ENCODE data around the gene NTN1. TPM values are rescaled to one million over a fixed set of nuclear protein-coding genes. Genes with fewer than 3 reads are reported as not detected.

NTN1 gene
- total and polyA plus RNA-seq, 7 experiments from 2014 or later, result 0.07 to 0.12 (median 0.11) TPM; not detected in 4

DNA sequence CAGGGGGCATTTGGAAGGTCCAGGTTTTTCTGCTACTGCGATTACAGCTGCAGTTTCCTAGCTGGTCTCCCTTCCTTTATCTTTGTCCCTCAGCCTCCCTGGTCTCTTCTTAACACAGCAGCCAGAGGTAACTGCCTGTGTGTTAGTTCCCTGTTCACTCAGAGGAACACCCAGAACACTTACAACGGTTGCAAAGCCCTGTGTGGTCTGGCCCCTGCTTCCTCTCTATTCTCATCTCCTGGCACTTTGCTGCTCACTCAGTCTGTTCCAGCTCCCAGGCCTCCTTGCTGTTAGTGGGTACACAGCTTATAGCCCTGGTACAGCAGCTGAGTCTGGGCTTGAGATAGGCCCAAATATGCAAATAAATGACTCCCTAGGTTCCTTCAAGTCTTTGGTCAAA is 16.4 kb downstream of the NTN1 start:
- Mint-ChIP-seq H3K4me1 (no peaks in the 10 kb centered on the region), H3K36me3 (no peaks in the 10 kb centered on the region), H3K9me3 (peaks cover 0 to 22% (median 7%) of the 10 kb centered on the region in 11 donors), H3K27ac (no peak overlapping the region), H3K4me3 (no peak overlapping the region), H3K27me3 (peaks cover 0 to 42% (median 23%) of the 10 kb centered on the region in 5 donors)
- CTCF ChIA-PET, result no interaction called here
- Histone ChIP-seq H3K4me1 (ENCODE audit: control insufficient read depth in 2 of 2, insufficient read depth in 2 of 2, low read length in 2 of 2) (no peaks in the 10 kb centered on the region), H3K36me3 (ENCODE audit: control insufficient read depth in 2 of 3, insufficient read depth in 3 of 3, low read length in 3 of 3) (no peaks in the 10 kb centered on the region), H3K9me3 (ENCODE audit: control insufficient read depth in 2 of 3, low read length in 3 of 3) (peaks cover 0 to 5% (median 0%) of the 10 kb centered on the region in 3 experiments), H3K27me3 (ENCODE audit: control insufficient read depth in 2 of 2, insufficient read depth in 2 of 2, low read length in 2 of 2) (no peaks in the 10 kb centered on the region), H3K4me3 (ENCODE audit: low read length) (no peak overlapping the region), H3K27ac (ENCODE audit: low read depth, low read length) (no peak overlapping the region)
- POLR2A ChIA-PET, result no interaction called here
- DNase-seq (no peak), ATAC-seq (no peak)
- intact Hi-C loops (cut with micrococcal nuclease), result no loop called here

DNA sequence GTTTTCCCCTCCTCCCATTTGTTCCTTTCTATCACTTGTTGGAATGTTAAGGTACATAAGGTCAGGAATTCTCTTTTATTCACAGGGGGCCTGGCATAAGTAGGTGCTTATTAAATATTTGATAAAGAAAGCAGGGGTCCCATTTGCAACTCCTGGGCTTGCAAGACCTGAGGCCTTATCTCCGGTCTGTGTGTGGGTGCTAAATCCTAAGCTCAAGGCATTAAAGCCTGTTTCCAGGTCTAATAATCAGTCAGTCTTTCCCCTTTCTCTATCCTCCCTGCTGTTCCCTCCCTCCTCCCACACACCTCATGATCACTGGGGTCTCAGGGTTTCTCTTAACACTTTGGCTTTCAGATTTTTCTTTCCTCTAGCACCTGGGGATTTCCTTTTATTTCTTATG is 17.1 kb downstream of the NTN1 start:
- DNase-seq (no peak), ATAC-seq (no peak)
- Histone ChIP-seq H3K9me3 (ENCODE audit: control insufficient read depth in 2 of 3, low read length in 3 of 3) (peaks cover 0 to 5% (median 0%) of the 10 kb centered on the region in 3 experiments), H3K4me3 (ENCODE audit: low read length) (no peak overlapping the region), H3K4me1 (ENCODE audit: control insufficient read depth in 2 of 2, insufficient read depth in 2 of 2, low read length in 2 of 2) (no peaks in the 10 kb centered on the region), H3K27me3 (ENCODE audit: control insufficient read depth in 2 of 2, insufficient read depth in 2 of 2, low read length in 2 of 2) (no peaks in the 10 kb centered on the region), H3K27ac (ENCODE audit: low read depth, low read length) (no peak overlapping the region), H3K36me3 (ENCODE audit: control insufficient read depth in 2 of 3, insufficient read depth in 3 of 3, low read length in 3 of 3) (no peaks in the 10 kb centered on the region)
- Mint-ChIP-seq H3K27ac (no peak overlapping the region), H3K4me3 (no peak overlapping the region), H3K27me3 (peaks cover 0 to 47% (median 22%) of the 10 kb centered on the region in 5 donors), H3K9me3 (peaks cover 0 to 22% (median 7%) of the 10 kb centered on the region in 11 donors), H3K36me3 (no peaks in the 10 kb centered on the region), H3K4me1 (no peaks in the 10 kb centered on the region)
- intact Hi-C loops (cut with micrococcal nuclease), result no loop called here
- POLR2A ChIA-PET, result no interaction called here
- CTCF ChIA-PET, result no interaction called here

DNA sequence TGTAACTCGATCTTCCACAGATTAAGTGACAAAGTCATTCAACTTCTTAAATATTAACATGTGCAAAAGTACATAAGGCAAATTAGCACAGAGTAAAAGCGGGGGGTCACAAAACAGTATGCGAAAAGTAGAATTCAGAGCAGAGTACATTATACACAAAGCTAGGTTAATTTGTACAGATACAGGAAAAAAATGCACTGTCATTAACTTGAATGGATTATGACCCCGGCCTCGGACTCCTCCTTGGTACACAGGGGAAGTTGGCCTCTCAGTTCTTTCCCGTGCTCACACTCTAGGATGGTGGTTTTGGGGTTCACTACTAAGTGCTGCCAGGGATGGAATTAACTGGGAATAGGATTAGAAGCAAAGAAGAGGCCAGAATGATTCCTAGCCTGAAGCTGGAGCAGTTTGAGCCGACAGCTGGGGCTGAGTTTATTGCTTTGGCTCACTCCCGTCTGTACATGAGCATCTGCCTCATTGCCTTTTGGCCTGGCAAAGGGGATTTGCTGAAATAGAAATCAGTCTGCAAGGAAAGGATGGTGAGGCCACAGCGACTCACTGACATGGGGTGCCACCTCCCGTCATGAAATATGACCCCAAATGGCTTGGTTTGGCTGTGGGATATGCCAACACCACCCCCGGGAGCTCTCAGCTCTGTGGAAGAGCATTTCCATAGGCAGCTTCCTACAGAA is 23.6 kb downstream of the NTN1 start:
- intact Hi-C loops (cut with micrococcal nuclease), result no loop called here
- Mint-ChIP-seq H3K9me3 (peaks cover 0 to 21% (median 4%) of the 10 kb centered on the region in 11 donors), H3K36me3 (peaks cover 0 to 5% (median 0%) of the 10 kb centered on the region in 5 donors), H3K27me3 (peaks cover 6 to 41% (median 26%) of the 10 kb centered on the region in 5 donors), H3K4me3 (no peak overlapping the region), H3K4me1 (no peaks in the 10 kb centered on the region), H3K27ac (no peak overlapping the region)
- DNase-seq (no peak), ATAC-seq (no peak)
- Histone ChIP-seq H3K9me3 (ENCODE audit: control insufficient read depth in 2 of 3, low read length in 3 of 3) (peaks cover 0 to 5% (median 0%) of the 10 kb centered on the region in 3 experiments), H3K36me3 (ENCODE audit: control insufficient read depth in 2 of 3, insufficient read depth in 3 of 3, low read length in 3 of 3) (no peaks in the 10 kb centered on the region), H3K27me3 (ENCODE audit: control insufficient read depth in 2 of 2, insufficient read depth in 2 of 2, low read length in 2 of 2) (no peaks in the 10 kb centered on the region), H3K4me1 (ENCODE audit: control insufficient read depth in 2 of 2, insufficient read depth in 2 of 2, low read length in 2 of 2) (no peaks in the 10 kb centered on the region), H3K4me3 (ENCODE audit: low read length) (no peak overlapping the region), H3K27ac (ENCODE audit: low read depth, low read length) (no peak overlapping the region)
- ChIA-PET POLR2A (no interaction called here), CTCF (no interaction called here)

DNA sequence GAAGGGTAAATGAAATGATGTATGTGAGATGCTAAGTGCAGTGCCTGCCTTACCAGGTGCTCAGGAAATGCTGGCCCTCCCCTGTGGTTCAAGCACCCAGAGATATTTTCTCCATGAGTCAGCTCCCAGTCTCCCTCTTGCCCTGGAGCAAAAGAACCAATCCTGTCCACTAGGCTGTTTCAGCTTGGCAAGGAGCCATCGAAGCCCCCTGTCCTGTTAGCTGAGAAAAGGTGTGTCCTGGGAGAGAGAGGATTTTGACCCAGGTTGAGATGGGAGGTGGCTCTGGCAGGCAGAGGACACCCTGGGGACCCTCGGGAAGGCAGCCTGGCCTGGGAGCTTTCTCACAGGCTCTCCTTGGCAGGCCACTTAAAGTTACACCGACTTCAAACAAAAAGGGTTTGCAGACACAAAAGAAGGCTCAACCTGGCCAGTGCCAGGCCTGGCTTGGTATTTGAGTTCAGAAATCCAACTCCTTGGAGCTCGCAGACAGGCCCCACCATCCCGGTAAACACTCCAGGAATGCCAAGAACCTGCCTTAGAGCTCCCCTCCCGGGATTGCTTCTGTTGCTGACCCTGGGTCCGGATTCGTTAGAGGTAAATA is 29.6 kb downstream of the NTN1 start:
- no peaks in the 10 kb centered on the region for H3K4me1 Mint-ChIP-seq
- H3K9me3 Mint-ChIP-seq, result peaks cover 0 to 9% (median 0%) of the 10 kb centered on the region in 11 donors
- no peak overlapping the region for H3K27ac Mint-ChIP-seq
- Histone ChIP-seq H3K4me3 (ENCODE audit: low read length) (no peak overlapping the region), H3K36me3 (ENCODE audit: control insufficient read depth in 2 of 3, insufficient read depth in 3 of 3, low read length in 3 of 3) (no peaks in the 10 kb centered on the region), H3K9me3 (ENCODE audit: control insufficient read depth in 2 of 3, low read length in 3 of 3) (no peaks in the 10 kb centered on the region), H3K27me3 (ENCODE audit: control insufficient read depth in 2 of 2, insufficient read depth in 2 of 2, low read length in 2 of 2) (no peaks in the 10 kb centered on the region), H3K4me1 (ENCODE audit: control insufficient read depth in 2 of 2, insufficient read depth in 2 of 2, low read length in 2 of 2) (no peaks in the 10 kb centered on the region), H3K27ac (ENCODE audit: low read depth, low read length) (no peak overlapping the region)
- ChIA-PET CTCF (no interaction called here), POLR2A (no interaction called here)
- peaks cover 0 to 5% (median 0%) of the 10 kb centered on the region in 5 donors for H3K36me3 Mint-ChIP-seq
- no peak for ATAC-seq
- intact Hi-C loops (cut with micrococcal nuclease), result no loop called here
- DNase-seq, result no peak
- H3K27me3 Mint-ChIP-seq, result peaks cover 0 to 30% (median 4%) of the 10 kb centered on the region in 5 donors
- no peak overlapping the region for H3K4me3 Mint-ChIP-seq

DNA sequence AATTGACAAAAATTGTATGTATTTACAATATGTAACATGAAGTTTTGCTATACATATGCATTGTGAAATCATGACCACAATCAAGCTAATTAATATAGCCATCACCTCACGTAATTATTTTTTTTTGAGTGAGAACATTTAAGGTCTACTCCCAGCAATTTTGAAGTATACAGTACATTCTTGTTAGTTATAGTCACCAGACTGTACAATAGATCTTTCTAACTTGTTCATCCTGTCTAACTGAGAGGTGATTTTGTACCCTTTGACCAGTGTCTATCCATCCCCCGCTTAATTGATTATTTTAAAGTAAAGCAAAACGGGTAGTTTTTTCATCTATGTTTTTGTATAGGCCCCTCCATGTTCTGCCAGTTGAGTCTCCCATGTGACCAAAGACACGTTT is 30.3 kb downstream of the NTN1 start:
- H3K27ac Mint-ChIP-seq, result peak overlapping the region in 1 of 9 donors; percentile 28
- no peaks in the 10 kb centered on the region for H3K27me3 ChIP-seq (ENCODE audit: control insufficient read depth in 2 of 2, insufficient read depth in 2 of 2, low read length in 2 of 2)
- peaks cover 0 to 29% (median 5%) of the 10 kb centered on the region in 5 donors for H3K27me3 Mint-ChIP-seq
- peaks cover 0 to 9% (median 0%) of the 10 kb centered on the region in 11 donors for H3K9me3 Mint-ChIP-seq
- no peaks in the 10 kb centered on the region for H3K4me1 Mint-ChIP-seq
- intact Hi-C loops (cut with micrococcal nuclease), result no loop called here
- DNase-seq (no peak), ATAC-seq (no peak)
- H3K4me3 ChIP-seq (ENCODE audit: low read length), result no peak overlapping the region
- H3K36me3 ChIP-seq (ENCODE audit: control insufficient read depth in 2 of 3, insufficient read depth in 3 of 3, low read length in 3 of 3), result no peaks in the 10 kb centered on the region
- POLR2A ChIA-PET, result no interaction called here
- H3K9me3 ChIP-seq (ENCODE audit: control insufficient read depth in 2 of 3, low read length in 3 of 3), result no peaks in the 10 kb centered on the region
- H3K4me3 Mint-ChIP-seq, result no peak overlapping the region
- H3K4me1 ChIP-seq (ENCODE audit: control insufficient read depth in 2 of 2, insufficient read depth in 2 of 2, low read length in 2 of 2), result no peaks in the 10 kb centered on the region
- H3K36me3 Mint-ChIP-seq, result peaks cover 0 to 5% (median 0%) of the 10 kb centered on the region in 5 donors
- H3K27ac ChIP-seq (ENCODE audit: low read depth, low read length), result no peak overlapping the region
- CTCF ChIA-PET, result no interaction called here

DNA sequence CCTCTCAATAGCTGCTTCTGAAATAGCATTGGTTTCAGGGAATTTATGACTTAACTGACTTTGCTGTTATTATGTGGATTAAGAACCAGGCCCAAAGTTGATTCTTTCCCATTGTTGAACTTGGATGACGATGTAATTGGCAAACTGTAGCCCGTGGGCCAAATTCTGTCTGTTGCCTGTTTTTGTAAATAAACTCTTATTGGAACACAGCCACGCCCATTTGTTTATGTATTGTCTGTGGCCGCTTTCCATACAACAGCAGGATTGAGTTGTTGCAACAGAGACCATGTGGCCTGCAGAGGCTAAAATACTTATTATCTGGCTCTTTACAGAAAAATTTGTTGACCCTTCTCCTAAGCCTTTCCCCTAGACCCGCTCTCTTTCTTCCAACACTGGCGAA is 31.6 kb downstream of the NTN1 start:
- Histone ChIP-seq H3K27ac (ENCODE audit: low read depth, low read length) (no peak overlapping the region), H3K27me3 (ENCODE audit: control insufficient read depth in 2 of 2, insufficient read depth in 2 of 2, low read length in 2 of 2) (no peaks in the 10 kb centered on the region), H3K9me3 (ENCODE audit: control insufficient read depth in 2 of 3, low read length in 3 of 3) (no peaks in the 10 kb centered on the region), H3K36me3 (ENCODE audit: control insufficient read depth in 2 of 3, insufficient read depth in 3 of 3, low read length in 3 of 3) (no peaks in the 10 kb centered on the region), H3K4me1 (ENCODE audit: control insufficient read depth in 2 of 2, insufficient read depth in 2 of 2, low read length in 2 of 2) (no peaks in the 10 kb centered on the region), H3K4me3 (ENCODE audit: low read length) (no peak overlapping the region)
- Mint-ChIP-seq H3K9me3 (peaks cover 0 to 7% (median 0%) of the 10 kb centered on the region in 11 donors), H3K4me3 (no peak overlapping the region), H3K27ac (no peak overlapping the region), H3K4me1 (no peaks in the 10 kb centered on the region), H3K36me3 (peaks cover 0 to 5% (median 0%) of the 10 kb centered on the region in 5 donors), H3K27me3 (peaks cover 0 to 30% (median 4%) of the 10 kb centered on the region in 5 donors)
- intact Hi-C loops (cut with micrococcal nuclease), result no loop called here
- DNase-seq (no peak), ATAC-seq (no peak)
- CTCF ChIA-PET, result no interaction called here
- POLR2A ChIA-PET, result no interaction called here

DNA sequence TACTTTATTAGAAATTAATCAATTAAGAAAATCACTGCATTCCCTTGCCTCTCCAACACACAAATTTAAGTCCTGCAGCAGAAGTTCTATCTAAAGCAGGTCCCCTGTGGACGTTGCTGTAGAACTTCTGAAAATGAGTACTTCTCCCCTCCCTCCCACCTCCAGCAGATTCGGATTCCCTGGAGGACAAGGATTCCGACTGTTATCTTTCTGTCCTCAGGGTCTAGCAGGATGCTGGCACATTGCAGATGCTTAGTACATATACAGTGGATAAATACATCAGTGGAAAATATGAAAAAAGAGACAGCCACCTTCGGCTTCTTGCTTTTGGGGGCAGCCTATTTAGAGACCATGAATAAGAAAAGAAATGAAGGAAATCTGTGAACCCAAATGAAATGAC is 32.1 kb downstream of the NTN1 start:
- ATAC-seq (no peak), DNase-seq (no peak)
- Histone ChIP-seq H3K36me3 (ENCODE audit: control insufficient read depth in 2 of 3, insufficient read depth in 3 of 3, low read length in 3 of 3) (no peaks in the 10 kb centered on the region), H3K4me1 (ENCODE audit: control insufficient read depth in 2 of 2, insufficient read depth in 2 of 2, low read length in 2 of 2) (no peaks in the 10 kb centered on the region), H3K4me3 (ENCODE audit: low read length) (no peak overlapping the region), H3K9me3 (ENCODE audit: control insufficient read depth in 2 of 3, low read length in 3 of 3) (no peaks in the 10 kb centered on the region), H3K27ac (ENCODE audit: low read depth, low read length) (no peak overlapping the region), H3K27me3 (ENCODE audit: control insufficient read depth in 2 of 2, insufficient read depth in 2 of 2, low read length in 2 of 2) (no peaks in the 10 kb centered on the region)
- Mint-ChIP-seq H3K27ac (no peak overlapping the region), H3K4me1 (no peaks in the 10 kb centered on the region), H3K9me3 (peaks cover 0 to 3% (median 0%) of the 10 kb centered on the region in 11 donors), H3K36me3 (peaks cover 0 to under 1% (median 0%) of the 10 kb centered on the region in 5 donors), H3K27me3 (peaks cover 0 to 27% (median 4%) of the 10 kb centered on the region in 5 donors), H3K4me3 (no peak overlapping the region)
- POLR2A ChIA-PET, result no interaction called here
- CTCF ChIA-PET, result no interaction called here
- intact Hi-C loops (cut with micrococcal nuclease), result no loop called here

Data from naive thymus-derived CD4-positive, alpha-beta T cell (primary cell).